GM21529 (cell line): Measurements from ENCODE around the gene KCNN1.
"Not testable (repeated sequence)": the region's sequence is repeated elsewhere in the genome, so short reads cannot be mapped to it uniquely, and the experiment has no call there.

Experiments used
- ATAC-seq: cut with Tn5 transposase; IDR thresholded peaks from one replicate; pipeline ENCODE4 v1.9.1; 2021; ENCODE audit not compliant: unreplicated experiment

Gene KCNN1

GRCh38 chr19:17966550-17967256 is at the start of gene KCNN1:
KCNN1 (plus strand) TSS chr19:17967107; CDS start chr19:17973889, 6,782 bp downstream.
- ATAC-seq = no peak

DNA sequence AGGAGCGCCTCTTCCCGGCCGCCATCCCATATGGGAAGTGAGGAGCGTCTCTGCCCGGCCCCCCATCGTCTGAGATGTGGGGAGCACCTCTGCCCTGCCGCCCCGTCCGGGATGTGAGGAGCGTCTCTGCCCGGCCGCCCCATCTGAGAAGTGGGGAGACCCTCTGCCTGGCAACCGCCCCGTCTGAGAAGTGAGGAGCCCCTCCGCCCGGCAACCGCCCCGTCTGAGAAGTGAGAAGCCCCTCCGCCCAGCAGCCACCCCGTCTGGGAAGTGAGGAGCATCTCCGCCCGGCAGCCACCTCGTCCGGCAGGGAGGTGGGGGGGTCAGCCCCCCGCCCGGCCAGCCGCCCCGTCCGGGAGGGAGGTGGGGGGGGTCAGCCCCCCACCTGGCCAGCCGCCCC is 48.8 kb upstream of the KCNN1 start:
- not testable (repeated sequence) for ATAC-seq

- not testable (repeated sequence) for ATAC-seq
These were observed 47.8 kb upstream of the KCNN1 start for GRCh38 chr19:17919122-17919521.

- no peak for ATAC-seq
These were observed 46.4 kb upstream of the KCNN1 start for GRCh38 chr19:17920527-17920926.

- no peak for ATAC-seq
These were observed 44.8 kb upstream of the KCNN1 start for GRCh38 chr19:17922138-17922537.

DNA sequence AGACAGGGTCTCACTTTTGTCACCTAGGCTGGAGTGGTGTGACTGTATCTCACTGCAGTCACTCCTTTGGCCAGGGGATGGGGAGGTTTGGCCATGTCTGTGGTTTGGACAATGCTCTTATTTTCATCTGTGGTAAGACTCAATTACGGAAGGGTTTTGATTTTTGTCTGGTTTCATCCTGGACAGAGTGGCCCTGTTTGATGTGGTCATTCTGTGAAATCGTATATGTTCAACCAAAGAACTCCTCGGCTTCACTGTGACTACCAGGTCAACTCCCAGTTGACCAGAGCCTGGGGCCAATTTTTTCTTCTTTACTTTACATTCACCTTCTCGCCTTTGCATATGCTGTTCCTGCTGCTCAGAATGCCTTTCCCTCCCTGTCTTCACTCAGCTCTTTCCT is 40.9 kb upstream of the KCNN1 start:
- ATAC-seq = no peak

DNA sequence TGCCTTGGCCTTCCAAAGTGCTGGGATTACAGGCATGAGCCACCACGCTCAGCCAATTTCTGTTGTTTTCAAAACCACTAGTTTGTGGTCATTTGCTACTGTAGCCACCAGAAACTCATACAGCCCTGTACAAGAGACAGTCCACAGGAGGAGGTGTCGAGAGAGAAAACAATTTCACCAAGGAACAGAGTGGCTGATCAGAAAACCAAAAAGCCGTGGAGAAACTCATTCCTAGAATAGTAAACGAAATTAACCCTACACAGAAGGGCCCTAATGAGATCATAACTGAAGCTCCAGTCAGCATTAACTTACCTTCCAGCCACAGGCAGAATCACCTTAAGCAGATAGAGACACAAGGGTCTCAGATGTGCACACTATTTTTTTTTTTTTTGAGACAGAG is 37.9 kb upstream of the KCNN1 start:
- ATAC-seq = no peak

DNA sequence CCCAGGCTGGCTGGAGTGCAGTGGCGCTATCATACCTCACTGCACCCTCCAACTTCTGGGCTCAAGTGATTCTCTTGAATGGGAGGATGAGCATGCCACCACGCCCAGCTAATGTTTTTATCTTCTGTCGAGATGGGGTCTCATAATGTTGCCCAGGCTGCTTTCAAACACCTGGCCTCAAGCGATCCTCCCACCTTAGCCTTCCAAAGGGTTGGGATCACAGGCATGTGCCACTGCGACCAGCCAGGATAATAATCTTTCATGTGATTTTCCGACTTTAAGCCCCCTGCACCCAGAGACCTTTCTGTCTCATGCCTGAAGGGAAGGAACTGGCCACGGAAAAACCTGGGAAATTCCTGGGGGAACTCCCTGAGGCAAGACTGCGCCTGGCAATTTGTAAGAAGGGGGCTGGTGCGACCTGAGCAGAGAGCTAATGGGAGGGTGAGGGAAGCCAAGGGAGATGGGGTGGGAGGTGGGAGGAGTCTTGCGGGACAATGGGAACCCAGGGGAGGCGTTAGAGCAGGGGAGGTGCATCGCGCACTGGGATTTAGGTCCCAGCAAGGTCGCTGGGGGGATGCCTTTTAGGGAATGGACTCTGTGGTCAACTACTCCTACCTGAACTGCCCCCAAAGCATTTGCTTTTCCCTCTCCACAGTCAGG is 35.2 kb upstream of the KCNN1 start:
- ATAC-seq = no peak

DNA sequence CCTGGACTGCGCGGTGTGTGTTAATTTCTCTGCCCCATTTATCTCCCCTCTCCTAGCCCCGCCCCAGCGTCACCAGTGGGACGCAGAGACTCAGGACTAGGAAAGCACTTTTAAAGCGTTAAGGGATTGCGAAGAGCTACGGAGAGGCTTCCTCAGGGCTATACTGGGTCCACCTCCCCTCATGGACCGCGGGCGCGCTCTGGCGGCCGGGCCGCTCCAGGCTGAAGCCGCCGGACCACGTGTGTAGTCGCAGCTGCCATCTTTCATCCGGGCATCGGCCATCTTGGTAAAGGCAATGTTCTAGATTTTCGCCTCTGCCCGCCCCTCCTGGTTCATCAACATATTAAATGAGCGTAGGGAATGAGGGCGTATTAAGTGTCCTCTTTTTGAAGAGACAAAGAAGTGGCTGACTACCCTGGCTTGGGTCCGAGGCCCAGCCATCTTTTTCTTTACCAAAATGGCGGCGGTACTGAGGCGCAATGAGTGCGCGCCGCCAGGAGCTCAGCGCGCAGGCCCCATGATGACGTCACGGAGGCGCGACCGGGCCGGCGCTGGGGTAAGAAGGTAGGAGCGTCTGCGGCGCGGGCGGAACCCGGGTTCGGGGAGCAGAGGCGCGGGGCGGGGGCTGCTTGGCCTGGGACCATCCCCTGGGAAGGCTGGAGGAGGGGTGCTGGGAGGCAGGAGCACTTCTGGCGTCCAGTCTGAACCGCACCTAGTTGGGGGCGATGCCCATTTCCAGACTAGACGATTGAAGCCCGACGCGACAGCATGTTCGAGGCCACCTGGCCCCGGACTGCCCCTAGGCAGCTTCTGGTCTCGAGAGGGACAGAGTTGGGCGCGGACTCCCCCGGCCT is 34.2 kb upstream of the KCNN1 start, which contains the start of gene CCDC124:
CCDC124 (plus strand) TSS at position 531 of the 854 bp plus-strand sequence. CDS start 3,406 bp downstream, outside the sequence.
- peak; percentile 78 for ATAC-seq

DNA sequence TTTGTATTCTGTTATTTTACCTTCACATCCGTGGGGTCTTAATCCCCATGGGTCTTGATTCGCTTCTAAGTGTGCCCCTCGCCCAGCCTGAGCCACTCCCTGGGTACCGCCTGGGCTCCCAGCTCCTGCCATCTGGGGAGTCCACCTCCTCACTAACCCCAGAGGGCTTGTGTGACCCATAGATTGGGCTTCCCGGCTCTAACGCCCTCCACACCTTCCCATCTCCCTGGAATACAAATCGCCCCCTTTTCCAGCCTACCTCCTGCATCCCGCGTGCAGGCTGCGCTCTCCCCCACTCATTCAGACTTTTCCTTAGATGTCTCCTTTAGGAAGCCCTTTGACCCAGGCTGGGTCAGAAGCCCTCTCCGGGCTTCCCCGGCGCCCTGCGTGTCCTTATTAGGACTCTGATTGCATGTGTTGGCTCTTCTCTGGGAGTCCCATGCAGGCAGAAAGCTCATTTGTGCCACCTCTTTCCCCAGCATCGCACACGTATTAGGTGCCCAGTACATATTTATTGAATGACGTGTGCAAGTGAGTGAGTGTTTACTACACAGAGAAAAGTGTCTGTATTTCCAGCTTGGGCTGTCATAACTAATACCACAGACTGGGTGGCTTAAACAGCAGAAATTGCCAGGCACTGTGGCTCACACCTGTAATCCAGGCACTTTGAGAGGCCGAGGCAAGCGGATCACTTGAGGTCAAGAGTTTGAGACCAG is 33.3 kb upstream of the KCNN1 start:
- ATAC-seq = no peak

GRCh38 chr19:17936379-17936778 is 30.5 kb upstream of the KCNN1 start:
- no peak for ATAC-seq

DNA sequence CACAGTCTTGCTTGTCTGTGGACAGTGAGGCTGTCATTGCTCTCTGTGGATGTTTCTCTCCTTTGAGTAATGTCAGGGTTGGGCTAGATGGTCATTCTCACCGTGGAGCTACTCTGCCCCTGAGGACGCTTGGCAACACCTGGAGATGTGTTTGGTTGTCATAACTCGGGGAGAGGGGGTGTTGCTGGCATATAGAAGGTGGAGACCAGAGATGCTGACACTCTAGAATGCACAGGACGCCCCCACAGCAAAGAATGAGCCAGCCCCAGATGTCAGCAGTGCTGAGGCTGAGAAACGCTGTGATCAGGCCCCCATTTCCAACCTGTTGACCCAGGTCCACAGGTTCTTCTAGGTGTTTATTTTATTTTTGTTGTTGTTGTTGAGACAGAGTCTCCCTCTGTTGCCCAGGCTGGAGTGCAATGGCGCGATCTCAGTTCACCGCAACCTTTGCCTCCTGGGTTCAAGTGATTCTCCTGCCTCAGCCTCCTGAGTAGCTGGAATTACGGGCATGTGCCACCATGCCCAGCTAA is 29.5 kb upstream of the KCNN1 start:
- ATAC-seq = no peak

DNA sequence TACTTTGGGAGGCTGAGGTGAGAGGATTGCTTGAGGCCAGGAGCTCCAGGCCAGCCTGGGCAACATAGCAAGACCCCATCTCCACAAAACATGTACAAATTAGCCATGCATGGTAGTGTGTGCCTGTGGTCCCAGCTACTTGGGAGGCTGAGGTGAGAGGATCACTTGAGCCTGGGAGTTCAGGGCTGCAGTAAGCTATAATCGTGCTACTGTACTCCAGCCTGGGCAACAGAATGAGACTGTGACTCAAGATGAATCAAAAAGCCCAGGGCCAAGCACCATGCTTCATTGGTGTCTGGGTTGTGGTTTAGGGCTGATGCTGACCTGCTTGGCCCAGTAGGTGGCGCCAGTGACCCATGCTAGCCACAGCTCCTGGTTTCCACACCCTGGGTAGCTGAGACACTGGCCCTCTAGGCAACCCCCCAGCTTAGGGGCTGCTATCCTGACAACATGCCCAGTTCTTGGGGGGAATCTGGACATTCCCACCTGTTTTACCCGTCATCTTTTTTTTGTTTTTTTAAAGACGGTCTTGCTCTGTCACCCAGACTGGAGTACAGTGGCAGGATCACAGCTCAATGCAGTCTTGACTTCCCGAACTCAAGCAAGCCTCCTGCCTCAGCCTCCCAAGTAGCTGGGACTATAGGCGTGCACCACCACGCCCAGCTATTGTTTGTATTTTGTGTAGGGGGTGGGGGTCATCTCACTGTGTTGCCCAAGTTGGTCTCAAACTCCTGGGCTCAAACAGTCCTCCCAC is 28.6 kb upstream of the KCNN1 start:
- ATAC-seq = peak; percentile 56

DNA sequence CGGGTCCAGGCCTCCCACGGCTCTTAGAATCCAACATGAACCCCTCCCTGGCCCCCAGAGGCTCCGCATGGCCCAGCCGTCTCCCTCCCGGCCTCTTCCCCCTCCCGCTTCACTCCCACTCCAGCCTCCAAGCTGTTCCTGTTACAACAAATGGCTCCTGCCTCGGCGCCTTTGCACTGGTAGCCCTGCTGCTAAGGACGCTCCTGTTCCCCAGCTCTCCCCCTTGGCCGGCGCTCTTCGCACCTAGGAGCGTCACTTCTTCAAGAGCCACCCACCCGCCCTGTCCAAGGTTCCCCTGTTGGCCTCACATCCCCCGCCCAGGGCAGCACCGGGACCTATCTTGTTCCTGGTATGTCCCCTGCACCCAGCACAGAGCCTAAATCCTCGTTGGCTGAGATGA is 24.7 kb upstream of the KCNN1 start:
- no peak for ATAC-seq

- ATAC-seq = no peak
These were observed 24.2 kb upstream of the KCNN1 start for GRCh38 chr19:17942582-17943273.

DNA sequence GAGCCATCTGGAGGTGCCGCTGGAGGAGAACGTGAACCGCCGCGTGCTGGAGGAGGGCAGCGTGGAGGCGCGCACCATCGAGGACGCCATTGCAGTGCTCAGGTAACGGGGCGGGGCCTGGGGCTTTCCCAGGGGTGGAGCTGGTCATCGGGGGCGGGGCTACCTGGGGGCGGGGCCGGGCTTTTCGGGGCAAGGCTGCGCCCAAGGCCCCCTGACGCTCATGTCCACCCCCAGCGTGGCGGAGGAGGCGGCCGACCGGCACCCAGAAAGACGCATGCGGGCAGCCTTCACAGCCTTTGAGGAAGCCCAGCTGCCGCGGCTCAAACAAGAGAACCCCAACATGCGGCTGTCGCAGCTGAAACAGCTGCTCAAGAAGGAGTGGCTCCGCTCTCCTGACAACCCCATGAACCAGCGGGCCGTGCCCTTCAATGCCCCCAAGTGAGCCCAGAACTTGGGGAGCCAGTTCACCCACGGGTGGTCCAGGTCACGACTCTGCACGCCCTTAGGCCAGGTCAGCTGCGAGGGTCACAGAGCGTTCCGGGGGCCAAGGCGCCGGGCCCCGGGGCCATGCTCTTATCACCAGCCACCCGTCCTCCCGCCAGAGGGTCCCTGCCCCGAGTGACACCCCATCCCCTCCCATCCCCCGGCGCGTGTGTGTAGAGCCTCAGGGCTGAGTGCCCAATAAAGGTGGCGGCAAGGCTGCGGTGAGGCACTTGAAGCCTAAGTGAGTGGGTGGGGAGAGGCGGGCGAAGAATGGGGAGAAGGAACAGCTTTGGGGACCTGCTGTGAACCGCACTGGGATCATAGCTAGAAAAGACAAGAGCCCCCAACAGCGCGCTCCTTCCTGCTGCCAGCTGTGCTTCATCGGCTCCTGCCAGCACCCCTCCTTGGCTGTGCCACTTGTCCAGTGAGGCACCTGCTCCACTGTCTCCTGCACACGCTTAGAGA is 23.4 kb upstream of the KCNN1 start:
- no peak for ATAC-seq

GRCh38 chr19:17944301-17944700 is 22.6 kb upstream of the KCNN1 start:
- ATAC-seq = no peak
